LNCaP clone FGC (cell line): ENCODE data around the gene DENND4A.

Experiments
- DNase-seq: peaks from one replicate; pipeline ENCODE4 v3.0.0-alpha.2; 2011; ENCODE audit warnings: low read depth
- H3K4me3 ChIP-seq: 2 replicates; pipeline ENCODE4 v1.5.1; 2011; ENCODE audit warnings: mild to moderate bottlenecking, low read depth, low read length, control low read depth
- CTCF ChIP-seq: IDR thresholded peaks from 2 replicates; pipeline ENCODE4 v1.5.1; 2012; ENCODE audit warnings: mild to moderate bottlenecking; ENCODE audit not compliant: control insufficient read depth, insufficient read depth; ENCODE audit errors: extremely low read depth

Gene DENND4A

GRCh38 chr15:65793818-65794104 lies 1.7 kb upstream of the DENND4A start:
- no peak for DNase-seq
- no peak for TF ChIP-seq CTCF
- no peak overlapping the region for H3K4me3 ChIP-seq

GRCh38 chr15:65792988-65793817 lies 1.1 kb upstream of the DENND4A start:
- no peak for TF ChIP-seq CTCF
- H3K4me3 ChIP-seq, result peak overlapping the region; percentile 69
- no peak for DNase-seq

- H3K4me3 ChIP-seq, result peak overlapping the region; percentile 69
- no peak for DNase-seq
- no peak for TF ChIP-seq CTCF
Observed at GRCh38 chr15:65791335-65792137, 557 bp downstream of the DENND4A start.

GRCh38 chr15:65790694-65791334 lies 1.3 kb downstream of the DENND4A start:
- TF ChIP-seq CTCF, result no peak
- no peak for DNase-seq

GRCh38 chr15:65789759-65790425 lies 2.2 kb downstream of the DENND4A start:
- no peak for DNase-seq
- TF ChIP-seq CTCF, result no peak
- no peak overlapping the region for H3K4me3 ChIP-seq

More at GRCh38 chr15:65790694-65791334, 1.3 kb downstream of the DENND4A start:
- peak overlapping the region; percentile 69 for H3K4me3 ChIP-seq

GRCh38 chr15:65789105-65789504 lies 3.0 kb downstream of the DENND4A start:
- H3K4me3 ChIP-seq, result no peak overlapping the region
- TF ChIP-seq CTCF, result no peak
- DNase-seq, result no peak
